ENCODE results near the gene TAS1R3. TPM values are rescaled to one million over a fixed set of nuclear protein-coding genes. Genes with fewer than 3 reads are reported as not detected.

TAS1R3 gene
- total and polyA plus RNA-seq, 2 donors (not counting 1 experiment from before 2014, with no cell fraction given), result 4.1 to 11.7 TPM

- Mint-ChIP-seq H3K9me3 (ENCODE audit: insufficient read depth) (no peaks in the 10 kb centered on the region), H3K4me1 (peaks cover 15% of the 10 kb centered on the region), H3K27me3 (no peaks in the 10 kb centered on the region), H3K4me3 (peak overlapping the region; percentile 37), H3K27ac (peak overlapping the region; percentile 59)
- H3K4me3 ChIP-seq (ENCODE audit: control extremely low read depth in 1 of 5, extremely low read depth in 1 of 5, insufficient read depth in 1 of 5, low read depth in 2 of 5, low read length in 4 of 5), result no peak overlapping the region
- intact Hi-C loops (cut with micrococcal nuclease), result no loop called here
- H2AFZ ChIP-seq (ENCODE audit: insufficient read depth, low read depth, low read length, poor library complexity, severe bottlenecking), result no peak overlapping the region
- ChIA-PET CTCF (no interaction called here), POLR2A (no interaction called here)
- H3K36me3 ChIP-seq (replicated peaks in 1 of 2; ENCODE audit: control extremely low read depth in 1 of 2, control insufficient read depth in 1 of 2, extremely low read depth in 1 of 2, insufficient read depth in 2 of 2, low read length in 1 of 2), result peaks cover 0 to 4% of the 10 kb centered on the region in 2 experiments
- peak overlapping the region; percentile 51 for H3K4me2 ChIP-seq (replicated peaks; ENCODE audit: low read depth, low read length, poor library complexity, severe bottlenecking)
- no peak overlapping the region for H3K9ac ChIP-seq (ENCODE audit: low read length)
- peaks cover 7 to 24% of the 10 kb centered on the region in 2 donors for H3K4me1 ChIP-seq (ENCODE audit: control insufficient read depth in 2 of 2, insufficient read depth in 2 of 2, low read length in 2 of 2)
- H3K27me3 ChIP-seq (replicated peaks in 1 of 4; ENCODE audit: control extremely low read depth in 1 of 4, control insufficient read depth in 3 of 4, insufficient read depth in 4 of 4, low read length in 3 of 4), result no peaks in the 10 kb centered on the region
- peak overlapping the region in 1 of 2 donors; percentile 44 for H3K27ac ChIP-seq (ENCODE audit: low read length in 2 of 2)
- TF ChIP-seq EZH2 (IDR thresholded peaks at IDR 0.05; ENCODE audit: borderline replicate concordance, insufficient read depth, low read depth, low read length, poor library complexity, severe bottlenecking) (no peak), CTCF (IDR thresholded peaks at IDR 0.05) (no peak)
- DNase-seq (no peak), ATAC-seq (ENCODE audit: low read depth) (peak; percentile 36)
- H4K20me1 ChIP-seq (ENCODE audit: control insufficient read depth, insufficient read depth, low read length, poor library complexity, severe bottlenecking), result peaks cover 7% of the 10 kb centered on the region
- peaks cover 6% of the 10 kb centered on the region for H3K79me2 ChIP-seq (ENCODE audit: control insufficient read depth, insufficient read depth, low read length)
- WGBS (ENCODE audit: insufficient coverage), result 44% methylated on average over 14 of the region's 15 CpGs
- peaks cover 0 to 16% (median 0%) of the 10 kb centered on the region in 3 donors for H3K9me3 ChIP-seq (ENCODE audit: control extremely low read depth in 1 of 3, control insufficient read depth in 2 of 3, insufficient read depth in 1 of 3, low read length in 2 of 3)
These were observed 563 bp upstream of the TAS1R3 start for GRCh38 chr1:1330366-1331067.

- Histone ChIP-seq H2AFZ (ENCODE audit: insufficient read depth, low read depth, low read length, poor library complexity, severe bottlenecking) (no peak overlapping the region), H4K20me1 (ENCODE audit: control insufficient read depth, insufficient read depth, low read length, poor library complexity, severe bottlenecking) (no peaks in the 10 kb centered on the region), H3K4me2 (replicated peaks; ENCODE audit: low read depth, low read length, poor library complexity, severe bottlenecking) (no peak overlapping the region), H3K4me3 (ENCODE audit: control extremely low read depth in 1 of 5, extremely low read depth in 1 of 5, insufficient read depth in 1 of 5, low read depth in 2 of 5, low read length in 4 of 5) (no peak overlapping the region), H3K79me2 (ENCODE audit: control insufficient read depth, insufficient read depth, low read length) (no peaks in the 10 kb centered on the region), H3K4me1 (ENCODE audit: control insufficient read depth in 2 of 2, insufficient read depth in 2 of 2, low read length in 2 of 2) (peaks cover 0 to 16% of the 10 kb centered on the region in 2 donors), H3K27me3 (replicated peaks in 1 of 4; ENCODE audit: control extremely low read depth in 1 of 4, control insufficient read depth in 3 of 4, insufficient read depth in 4 of 4, low read length in 3 of 4) (no peaks in the 10 kb centered on the region), H3K36me3 (replicated peaks in 1 of 2; ENCODE audit: control extremely low read depth in 1 of 2, control insufficient read depth in 1 of 2, extremely low read depth in 1 of 2, insufficient read depth in 2 of 2, low read length in 1 of 2) (peaks cover 0 to 4% of the 10 kb centered on the region in 2 experiments), H3K9ac (ENCODE audit: low read length) (no peak overlapping the region), H3K9me3 (ENCODE audit: control extremely low read depth in 1 of 3, control insufficient read depth in 2 of 3, insufficient read depth in 1 of 3, low read length in 2 of 3) (peaks cover 0 to 16% (median 0%) of the 10 kb centered on the region in 3 donors), H3K27ac (ENCODE audit: low read length in 2 of 2) (no peak overlapping the region)
- H3K27ac Mint-ChIP-seq, result no peak overlapping the region
- H3K9me3 Mint-ChIP-seq (ENCODE audit: insufficient read depth), result no peaks in the 10 kb centered on the region
- H3K27me3 Mint-ChIP-seq, result no peaks in the 10 kb centered on the region
- H3K4me1 Mint-ChIP-seq, result peaks cover 7% of the 10 kb centered on the region
- DNase-seq (no peak), ATAC-seq (ENCODE audit: low read depth) (no peak)
- 92% methylated on average over 57 of the region's 57 CpGs for WGBS (ENCODE audit: insufficient coverage)
- TF ChIP-seq EZH2 (IDR thresholded peaks at IDR 0.05; ENCODE audit: borderline replicate concordance, insufficient read depth, low read depth, low read length, poor library complexity, severe bottlenecking), result no peak
- TF ChIP-seq CTCF (IDR thresholded peaks at IDR 0.05), result no peak
- intact Hi-C loops (cut with micrococcal nuclease), result no loop called here
- no peak overlapping the region for H3K4me3 Mint-ChIP-seq
- ChIA-PET POLR2A (interaction anchor here (0.7 kb wide), 1 partner anchor 10 kb away, joined by 12 read pairs; no protein-coding TSS in a partner anchor), CTCF (no interaction called here)
These were observed 1.1 kb downstream of the TAS1R3 start for GRCh38 chr1:1332031-1332755.
